Neural progenitor cell (in vitro differentiated cells): ENCODE results near the gene ANAPC16.

Experiments
- EZH2 ChIP-seq: fragments of 200-600 bp; sonication (generic); IDR thresholded peaks from 2 replicates; pipeline ENCODE4 v1.6.1; 2017; ENCODE audit warnings: antibody characterized with exemption, mild to moderate bottlenecking, moderate library complexity
- EZH2phosphoT487 ChIP-seq: fragments of 200-600 bp; sonication (generic); IDR thresholded peaks from 2 replicates; pipeline ENCODE4 v1.6.1; 2017; ENCODE audit warnings: antibody characterized with exemption
- TF ChIP-seq, protein P1 (sequence below): fragments of 200-600 bp; sonication (generic); IDR thresholded peaks from 2 replicates; pipeline ENCODE4 v1.5.1; 2017; ENCODE audit warnings: antibody characterized with exemption, mild to moderate bottlenecking

DNA sequence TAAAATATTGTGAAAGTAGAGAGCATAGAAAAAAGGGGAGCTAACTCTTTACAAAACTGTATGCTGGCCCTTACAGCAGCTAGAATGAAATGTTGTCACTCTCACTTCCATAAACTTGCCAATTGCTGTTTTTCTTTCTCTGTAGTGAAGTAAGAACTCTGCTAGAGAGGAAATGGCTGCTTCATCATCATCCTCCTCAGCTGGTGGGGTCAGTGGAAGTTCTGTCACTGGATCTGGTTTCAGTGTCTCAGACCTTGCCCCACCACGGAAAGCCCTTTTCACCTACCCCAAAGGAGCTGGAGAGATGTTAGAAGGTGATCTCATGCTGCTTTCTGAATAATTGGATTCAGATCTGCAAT, 7.9 kb downstream of the ANAPC16 start:
- TF ChIP-seq, protein P1, sequence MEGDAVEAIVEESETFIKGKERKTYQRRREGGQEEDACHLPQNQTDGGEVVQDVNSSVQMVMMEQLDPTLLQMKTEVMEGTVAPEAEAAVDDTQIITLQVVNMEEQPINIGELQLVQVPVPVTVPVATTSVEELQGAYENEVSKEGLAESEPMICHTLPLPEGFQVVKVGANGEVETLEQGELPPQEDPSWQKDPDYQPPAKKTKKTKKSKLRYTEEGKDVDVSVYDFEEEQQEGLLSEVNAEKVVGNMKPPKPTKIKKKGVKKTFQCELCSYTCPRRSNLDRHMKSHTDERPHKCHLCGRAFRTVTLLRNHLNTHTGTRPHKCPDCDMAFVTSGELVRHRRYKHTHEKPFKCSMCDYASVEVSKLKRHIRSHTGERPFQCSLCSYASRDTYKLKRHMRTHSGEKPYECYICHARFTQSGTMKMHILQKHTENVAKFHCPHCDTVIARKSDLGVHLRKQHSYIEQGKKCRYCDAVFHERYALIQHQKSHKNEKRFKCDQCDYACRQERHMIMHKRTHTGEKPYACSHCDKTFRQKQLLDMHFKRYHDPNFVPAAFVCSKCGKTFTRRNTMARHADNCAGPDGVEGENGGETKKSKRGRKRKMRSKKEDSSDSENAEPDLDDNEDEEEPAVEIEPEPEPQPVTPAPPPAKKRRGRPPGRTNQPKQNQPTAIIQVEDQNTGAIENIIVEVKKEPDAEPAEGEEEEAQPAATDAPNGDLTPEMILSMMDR = no peak
- TF ChIP-seq EZH2 (no peak), EZH2phosphoT487 (no peak)
